ENCODE data around the gene CD200R1. TPM values are rescaled to one million over a fixed set of nuclear protein-coding genes. Genes with fewer than 3 reads are reported as not detected.

CD200R1 gene
- total and polyA plus RNA-seq, 2 donors (not counting 1 experiment from before 2014, with no cell fraction given), result 3.6 to 3.7 TPM

DNA sequence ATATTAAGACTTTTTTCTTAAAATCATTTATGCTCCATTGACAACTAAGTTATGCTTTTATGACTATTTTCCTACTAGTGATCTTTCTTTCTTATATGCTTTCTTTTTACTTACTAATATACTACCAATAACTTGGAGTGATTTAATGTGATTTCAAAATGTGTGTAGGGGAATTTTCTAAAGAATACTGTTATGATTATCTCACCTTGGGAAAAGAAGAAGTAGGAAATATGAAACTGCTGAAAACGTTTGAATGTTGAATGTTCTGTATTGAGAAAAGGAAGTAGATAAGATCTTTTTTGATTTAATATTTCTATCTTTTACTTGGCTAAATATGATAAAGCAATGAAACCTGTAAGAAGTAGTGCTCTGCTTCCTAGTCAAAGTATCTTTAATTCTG is 7.8 kb upstream of the CD200R1 start:
- WGBS (ENCODE audit: insufficient coverage), result no CpG with 5 or more reads among the region's 1 CpG
- no peaks in the 10 kb centered on the region for H4K20me1 ChIP-seq (ENCODE audit: control insufficient read depth, insufficient read depth, low read length, poor library complexity, severe bottlenecking)
- Mint-ChIP-seq H3K4me3 (no peak overlapping the region), H3K4me1 (peaks cover 42% of the 10 kb centered on the region), H3K27me3 (no peaks in the 10 kb centered on the region), H3K27ac (no peak overlapping the region), H3K9me3 (ENCODE audit: insufficient read depth) (no peaks in the 10 kb centered on the region)
- peaks cover 15 to 16% of the 10 kb centered on the region in 2 donors for H3K4me1 ChIP-seq (ENCODE audit: control insufficient read depth in 2 of 2, insufficient read depth in 2 of 2, low read length in 2 of 2)
- TF ChIP-seq EZH2 (IDR thresholded peaks at IDR 0.05; ENCODE audit: borderline replicate concordance, insufficient read depth, low read depth, low read length, poor library complexity, severe bottlenecking), result no peak
- TF ChIP-seq, protein P1, sequence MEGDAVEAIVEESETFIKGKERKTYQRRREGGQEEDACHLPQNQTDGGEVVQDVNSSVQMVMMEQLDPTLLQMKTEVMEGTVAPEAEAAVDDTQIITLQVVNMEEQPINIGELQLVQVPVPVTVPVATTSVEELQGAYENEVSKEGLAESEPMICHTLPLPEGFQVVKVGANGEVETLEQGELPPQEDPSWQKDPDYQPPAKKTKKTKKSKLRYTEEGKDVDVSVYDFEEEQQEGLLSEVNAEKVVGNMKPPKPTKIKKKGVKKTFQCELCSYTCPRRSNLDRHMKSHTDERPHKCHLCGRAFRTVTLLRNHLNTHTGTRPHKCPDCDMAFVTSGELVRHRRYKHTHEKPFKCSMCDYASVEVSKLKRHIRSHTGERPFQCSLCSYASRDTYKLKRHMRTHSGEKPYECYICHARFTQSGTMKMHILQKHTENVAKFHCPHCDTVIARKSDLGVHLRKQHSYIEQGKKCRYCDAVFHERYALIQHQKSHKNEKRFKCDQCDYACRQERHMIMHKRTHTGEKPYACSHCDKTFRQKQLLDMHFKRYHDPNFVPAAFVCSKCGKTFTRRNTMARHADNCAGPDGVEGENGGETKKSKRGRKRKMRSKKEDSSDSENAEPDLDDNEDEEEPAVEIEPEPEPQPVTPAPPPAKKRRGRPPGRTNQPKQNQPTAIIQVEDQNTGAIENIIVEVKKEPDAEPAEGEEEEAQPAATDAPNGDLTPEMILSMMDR (IDR thresholded peaks at IDR 0.05), result no peak
- no peak overlapping the region for H3K4me3 ChIP-seq (ENCODE audit: control extremely low read depth in 1 of 5, extremely low read depth in 1 of 5, insufficient read depth in 1 of 5, low read depth in 2 of 5, low read length in 4 of 5)
- no peaks in the 10 kb centered on the region for H3K36me3 ChIP-seq (replicated peaks in 1 of 2; ENCODE audit: control extremely low read depth in 1 of 2, control insufficient read depth in 1 of 2, extremely low read depth in 1 of 2, insufficient read depth in 2 of 2, low read length in 1 of 2)
- ChIA-PET POLR2A (no interaction called here), CTCF (interaction anchor here (1.1 to 8.7 kb wide), 5 partner anchors 21 to 340 kb away, joined by 3 to 270 read pairs (median 5); partner anchors contain the start of gene CCDC80)
- no peak overlapping the region for H3K9ac ChIP-seq (ENCODE audit: low read length)
- intact Hi-C loops (cut with micrococcal nuclease), result no loop called here
- DNase-seq (peak; percentile 33), ATAC-seq (ENCODE audit: low read depth) (no peak)
- no peaks in the 10 kb centered on the region for H3K79me2 ChIP-seq (ENCODE audit: control insufficient read depth, insufficient read depth, low read length)
- H3K4me2 ChIP-seq (replicated peaks; ENCODE audit: low read depth, low read length, poor library complexity, severe bottlenecking), result peak overlapping the region; percentile 20
- H3K27me3 ChIP-seq (replicated peaks in 1 of 4; ENCODE audit: control extremely low read depth in 1 of 4, control insufficient read depth in 3 of 4, insufficient read depth in 4 of 4, low read length in 3 of 4), result no peaks in the 10 kb centered on the region
- H2AFZ ChIP-seq (ENCODE audit: insufficient read depth, low read depth, low read length, poor library complexity, severe bottlenecking), result no peak overlapping the region
- H3K27ac ChIP-seq (ENCODE audit: low read length in 2 of 2), result no peak overlapping the region
- H3K9me3 ChIP-seq (ENCODE audit: control extremely low read depth in 1 of 3, control insufficient read depth in 2 of 3, insufficient read depth in 1 of 3, low read length in 2 of 3), result no peaks in the 10 kb centered on the region

DNA sequence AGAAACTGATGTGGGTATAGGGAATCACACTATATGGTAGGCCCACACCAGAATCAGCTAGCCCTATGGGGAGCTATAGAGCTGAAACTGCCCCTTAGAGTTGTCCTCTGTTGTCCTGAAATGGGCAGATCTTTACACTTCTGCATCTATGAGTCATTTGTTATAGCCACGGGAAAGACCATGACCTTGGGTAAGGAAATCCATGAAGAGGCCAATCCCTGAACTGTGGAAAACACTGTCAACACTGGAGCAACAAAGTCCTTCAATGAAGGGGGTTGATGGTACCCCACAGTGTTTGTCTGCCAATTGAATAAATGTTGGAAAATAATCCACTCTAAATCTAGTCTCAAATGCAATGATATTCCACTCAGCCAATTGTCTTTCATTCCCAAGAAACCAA is 5.2 kb upstream of the CD200R1 start:
- Histone ChIP-seq H3K36me3 (replicated peaks in 1 of 2; ENCODE audit: control extremely low read depth in 1 of 2, control insufficient read depth in 1 of 2, extremely low read depth in 1 of 2, insufficient read depth in 2 of 2, low read length in 1 of 2) (no peaks in the 10 kb centered on the region), H3K9ac (ENCODE audit: low read length) (no peak overlapping the region), H3K27me3 (replicated peaks in 1 of 4; ENCODE audit: control extremely low read depth in 1 of 4, control insufficient read depth in 3 of 4, insufficient read depth in 4 of 4, low read length in 3 of 4) (no peaks in the 10 kb centered on the region), H3K9me3 (ENCODE audit: control extremely low read depth in 1 of 3, control insufficient read depth in 2 of 3, insufficient read depth in 1 of 3, low read length in 2 of 3) (no peaks in the 10 kb centered on the region), H3K27ac (ENCODE audit: low read length in 2 of 2) (no peak overlapping the region), H3K4me1 (ENCODE audit: control insufficient read depth in 2 of 2, insufficient read depth in 2 of 2, low read length in 2 of 2) (peaks cover 40 to 41% of the 10 kb centered on the region in 2 donors), H3K4me3 (ENCODE audit: control extremely low read depth in 1 of 5, extremely low read depth in 1 of 5, insufficient read depth in 1 of 5, low read depth in 2 of 5, low read length in 4 of 5) (no peak overlapping the region), H4K20me1 (ENCODE audit: control insufficient read depth, insufficient read depth, low read length, poor library complexity, severe bottlenecking) (no peaks in the 10 kb centered on the region), H2AFZ (ENCODE audit: insufficient read depth, low read depth, low read length, poor library complexity, severe bottlenecking) (no peak overlapping the region), H3K79me2 (ENCODE audit: control insufficient read depth, insufficient read depth, low read length) (no peaks in the 10 kb centered on the region), H3K4me2 (replicated peaks; ENCODE audit: low read depth, low read length, poor library complexity, severe bottlenecking) (no peak overlapping the region)
- H3K4me1 Mint-ChIP-seq, result peaks cover 61% of the 10 kb centered on the region
- no peaks in the 10 kb centered on the region for H3K27me3 Mint-ChIP-seq
- no peak for ATAC-seq (ENCODE audit: low read depth)
- no peaks in the 10 kb centered on the region for H3K9me3 Mint-ChIP-seq (ENCODE audit: insufficient read depth)
- no peak for DNase-seq
- TF ChIP-seq, protein P1 (IDR thresholded peaks at IDR 0.05), result no peak
- TF ChIP-seq EZH2 (IDR thresholded peaks at IDR 0.05; ENCODE audit: borderline replicate concordance, insufficient read depth, low read depth, low read length, poor library complexity, severe bottlenecking), result no peak
- CTCF ChIA-PET, result interaction anchor here (0.9 to 8.7 kb wide), 16 partner anchors 12 to 686 kb away, joined by 3 to 270 read pairs (median 10); partner anchors contain the start of genes CCDC80, GTPBP8 and SLC9C1
- intact Hi-C loops (cut with micrococcal nuclease), result no loop called here
- POLR2A ChIA-PET, result no interaction called here
- no peak overlapping the region for H3K27ac Mint-ChIP-seq
- no peak overlapping the region for H3K4me3 Mint-ChIP-seq
- WGBS (ENCODE audit: insufficient coverage), result 86% methylated on average over 1 of the region's 1 CpG
